ENCODE results near the gene ARHGAP10.

GRCh38 chr4:148062301-148062950 lies 330.5 kb downstream of the ARHGAP10 start:
- TF ChIP-seq POLR2A (IDR thresholded peaks at IDR 0.05; ENCODE audit: low read length) (no peak), GATA1 (IDR thresholded peaks at IDR 0.05; ENCODE audit: low read depth, low read length) (no peak)

All from erythroblast (primary cell).